SK-N-SH treated with all-trans-retinoic acid at 6 μM for 48 hours (cell line): ENCODE results near the gene SPATA31D4.

Source experiments
- CSDC2 ChIP-seq: fragments of 250-450 bp; sonication (Bioruptor Pico); IDR thresholded peaks from 2 replicates; pipeline ENCODE4 v1.5.0; 2020; ENCODE audit warnings: mild to moderate bottlenecking, moderate library complexity
- ESRRG ChIP-seq: fragments of 250-450 bp; sonication (Bioruptor Pico); IDR thresholded peaks from 2 replicates; pipeline ENCODE4 v1.6.1; 2021; ENCODE audit warnings: mild to moderate bottlenecking
- GLIS3 ChIP-seq: fragments of 250-450 bp; sonication (Bioruptor Pico); IDR thresholded peaks from 2 replicates; pipeline ENCODE4 v1.5.0; 2020; ENCODE audit warnings: mild to moderate bottlenecking, moderate library complexity
- ISL1 ChIP-seq: fragments of 250-450 bp; sonication (Bioruptor Pico); IDR thresholded peaks from 2 replicates; pipeline ENCODE4 v2.1.2; 2022; ENCODE audit warnings: mild to moderate bottlenecking, moderate library complexity
- PATZ1 ChIP-seq: fragments of 250-450 bp; sonication (Bioruptor Pico); IDR thresholded peaks from 2 replicates; pipeline ENCODE4 v1.8.0; 2020; ENCODE audit warnings: mild to moderate bottlenecking, moderate library complexity, borderline replicate concordance
- PPARA ChIP-seq: fragments of 250-450 bp; sonication (Bioruptor Pico); IDR thresholded peaks from 2 replicates; pipeline ENCODE4 v1.5.0; 2020; ENCODE audit warnings: mild to moderate bottlenecking, borderline replicate concordance
- RARB ChIP-seq: fragments of 250-450 bp; sonication (Bioruptor Pico); IDR thresholded peaks from 2 replicates; pipeline ENCODE4 v1.8.0; 2021; ENCODE audit warnings: mild to moderate bottlenecking, moderate library complexity
- SNAI2 ChIP-seq: fragments of 250-450 bp; sonication (Bioruptor Pico); IDR thresholded peaks from 2 replicates; pipeline ENCODE4 v1.5.0; 2020; ENCODE audit warnings: mild to moderate bottlenecking, moderate library complexity
- TCF4 ChIP-seq: fragments of 250-450 bp; sonication (Bioruptor Pico); IDR thresholded peaks from 2 replicates; pipeline ENCODE4 v1.8.0; 2021; ENCODE audit warnings: mild to moderate bottlenecking, moderate library complexity, borderline replicate concordance
- TSHZ2 ChIP-seq: fragments of 250-450 bp; sonication (Bioruptor Pico); IDR thresholded peaks from 2 replicates; pipeline ENCODE4 v1.5.0; 2020; ENCODE audit warnings: mild to moderate bottlenecking, moderate library complexity
- ZNF565 ChIP-seq: fragments of 450-650 bp; formaldehyde crosslinking; conservative IDR thresholded peaks from 2 replicates; pipeline ENCODE4 v1.5.0; 2020; ENCODE audit warnings: low read depth, mild to moderate bottlenecking, moderate library complexity

GRCh38 chr9:81981883-81982282 lies 53.7 kb downstream of the SPATA31D4 start:
- TF ChIP-seq PATZ1 (no peak), ISL1 (CRISPR knock-in tag) (no peak), TCF4 (CRISPR knock-in tag) (no peak), SNAI2 (no peak), GLIS3 (CRISPR knock-in tag) (no peak), PPARA (CRISPR knock-in tag) (no peak), TSHZ2 (CRISPR knock-in tag) (no peak), ESRRG (CRISPR knock-in tag) (no peak), ZNF565 (CRISPR knock-in tag) (no peak), CSDC2 (no peak), RARB (no peak)
